HEK293T (cell line): ENCODE results near the gene FBXL17.

Experiments
- BHLHE40 ChIP-seq: fragments of 450-650 bp; IDR thresholded peaks from 2 replicates; pipeline ENCODE4 v1.6.1; 2016; ENCODE audit warnings: mild to moderate bottlenecking, moderate library complexity, borderline replicate concordance
- ELF4 ChIP-seq: fragments of 450-650 bp; IDR thresholded peaks from 2 replicates; pipeline ENCODE4 v1.6.1; 2017; ENCODE audit warnings: antibody characterized with exemption
- FOXA1 ChIP-seq: fragments of 450-650 bp; IDR thresholded peaks from 2 replicates; pipeline ENCODE4 v1.6.1; 2016; ENCODE audit warnings: mild to moderate bottlenecking
- FOXK2 ChIP-seq: fragments of 450-650 bp; IDR thresholded peaks from 2 replicates; pipeline ENCODE4 v1.6.1; 2016; ENCODE audit warnings: mild to moderate bottlenecking
- FOXM1 ChIP-seq: fragments of 450-650 bp; IDR thresholded peaks from 2 replicates; pipeline ENCODE4 v1.6.1; 2017; ENCODE audit warnings: mild to moderate bottlenecking, borderline replicate concordance
- HDGF ChIP-seq: fragments of 450-650 bp; IDR thresholded peaks from 2 replicates; pipeline ENCODE4 v1.6.1; 2017; ENCODE audit warnings: antibody characterized with exemption, borderline replicate concordance
- L3MBTL2 ChIP-seq: fragments of 450-650 bp; conservative IDR thresholded peaks from 2 replicates; pipeline ENCODE4 v1.6.1; 2016; ENCODE audit warnings: mild to moderate bottlenecking
- LEF1 ChIP-seq: fragments of 450-650 bp; IDR thresholded peaks from 2 replicates; pipeline ENCODE4 v1.6.1; 2017; ENCODE audit warnings: mild to moderate bottlenecking, borderline replicate concordance
- NFRKB ChIP-seq: fragments of 450-650 bp; IDR thresholded peaks from 2 replicates; pipeline ENCODE4 v1.6.1; 2016; ENCODE audit warnings: mild to moderate bottlenecking, moderate library complexity
- SP1 ChIP-seq: fragments of 450-650 bp; IDR thresholded peaks from 2 replicates; pipeline ENCODE4 v1.6.1; 2017
- SUZ12 ChIP-seq: fragments of 450-650 bp; IDR thresholded peaks from 2 replicates; pipeline ENCODE4 v1.6.1; 2016; ENCODE audit warnings: mild to moderate bottlenecking
- TARDBP ChIP-seq: fragments of 450-650 bp; IDR thresholded peaks from 2 replicates; pipeline ENCODE4 v1.6.1; 2016
- TF ChIP-seq, protein P1 (sequence below): fragments of 450-650 bp; IDR thresholded peaks from 2 replicates; pipeline ENCODE4 v1.6.1; 2016

DNA sequence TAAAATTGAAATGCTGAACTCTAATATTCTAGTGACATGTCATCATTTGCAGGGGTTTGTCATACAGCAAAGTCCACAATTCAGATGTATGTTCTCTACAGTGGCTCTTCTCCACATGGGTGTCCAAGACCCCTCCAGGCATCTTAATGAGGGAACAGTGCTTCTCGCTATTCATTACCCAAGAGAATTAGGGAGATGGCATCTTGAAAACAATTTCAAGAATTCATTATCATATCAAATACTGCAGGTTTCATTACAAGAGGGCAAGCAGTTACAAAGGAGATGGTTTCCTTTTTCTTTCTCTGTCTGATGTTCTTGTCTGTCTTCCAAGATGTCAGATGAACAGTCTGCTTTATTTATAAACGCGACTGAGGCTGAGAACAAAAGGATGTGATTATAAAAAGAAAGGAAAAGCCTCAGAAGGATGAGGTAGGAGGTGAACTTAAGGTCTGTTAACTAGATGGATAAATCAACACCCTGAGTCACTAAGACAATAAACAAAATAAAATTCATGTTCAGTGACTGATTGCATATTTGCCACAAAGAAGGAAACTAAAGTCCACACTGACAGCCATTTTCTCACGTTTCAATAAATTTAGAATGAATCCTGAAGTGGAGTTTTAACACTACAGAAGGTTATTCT is 384.4 kb downstream of the FBXL17 start:
- no peak for TF ChIP-seq SP1
- TF ChIP-seq NFRKB, result no peak
- no peak for TF ChIP-seq BHLHE40
- TF ChIP-seq ELF4, result no peak
- TF ChIP-seq FOXA1, result no peak
- TF ChIP-seq, protein P1, sequence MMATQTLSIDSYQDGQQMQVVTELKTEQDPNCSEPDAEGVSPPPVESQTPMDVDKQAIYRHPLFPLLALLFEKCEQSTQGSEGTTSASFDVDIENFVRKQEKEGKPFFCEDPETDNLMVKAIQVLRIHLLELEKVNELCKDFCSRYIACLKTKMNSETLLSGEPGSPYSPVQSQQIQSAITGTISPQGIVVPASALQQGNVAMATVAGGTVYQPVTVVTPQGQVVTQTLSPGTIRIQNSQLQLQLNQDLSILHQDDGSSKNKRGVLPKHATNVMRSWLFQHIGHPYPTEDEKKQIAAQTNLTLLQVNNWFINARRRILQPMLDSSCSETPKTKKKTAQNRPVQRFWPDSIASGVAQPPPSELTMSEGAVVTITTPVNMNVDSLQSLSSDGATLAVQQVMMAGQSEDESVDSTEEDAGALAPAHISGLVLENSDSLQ, result no peak
- no peak for TF ChIP-seq FOXM1
- no peak for TF ChIP-seq TARDBP
- TF ChIP-seq SUZ12, result no peak
- no peak for TF ChIP-seq L3MBTL2
- TF ChIP-seq FOXK2, result no peak
- no peak for TF ChIP-seq HDGF
- no peak for TF ChIP-seq LEF1
